ENCODE results near the gene INSM2.

Gene INSM2

GRCh38 chr14:35543006-35543405 lies 9.0 kb downstream of the INSM2 start:
- ATAC-seq, result no peak
- DNase-seq, result no peak

- ATAC-seq (no peak), DNase-seq (no peak)
Observed at GRCh38 chr14:35549551-35549950, 15.6 kb downstream of the INSM2 start.

- ATAC-seq (no peak), DNase-seq (no peak)
Observed at GRCh38 chr14:35551081-35551480, 17.1 kb downstream of the INSM2 start.

- no peak for DNase-seq
Observed at GRCh38 chr14:35553808-35554207, 19.8 kb downstream of the INSM2 start.

GRCh38 chr14:35556548-35556947 lies 22.6 kb downstream of the INSM2 start:
- DNase-seq (no peak), ATAC-seq (no peak)

More at GRCh38 chr14:35553808-35554207, 19.8 kb downstream of the INSM2 start:
- no peak for ATAC-seq

- no peak for ATAC-seq
- no peak for DNase-seq
Observed at GRCh38 chr14:35557221-35557747, 23.3 kb downstream of the INSM2 start.

DNA sequence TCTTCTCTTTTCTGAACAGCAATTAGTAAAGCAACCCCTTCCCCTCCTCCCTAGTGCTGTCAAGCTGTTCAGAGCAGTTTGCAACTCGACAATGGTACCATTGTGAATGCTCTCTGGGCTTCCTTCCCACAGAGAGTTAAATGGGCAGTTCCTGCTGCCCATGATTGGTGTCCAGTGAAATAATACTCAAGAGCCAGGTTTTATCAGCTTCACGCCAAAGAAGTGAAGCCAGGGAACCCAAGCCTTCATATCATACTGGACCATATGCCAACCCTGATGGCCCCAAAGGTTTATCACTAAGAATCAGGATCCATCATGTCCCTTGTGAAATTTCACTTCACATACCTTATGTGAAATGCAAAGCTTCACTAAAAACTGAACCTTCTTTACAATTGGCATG lies 24.7 kb downstream of the INSM2 start:
- no peak for ATAC-seq
- DNase-seq, result no peak

DNA sequence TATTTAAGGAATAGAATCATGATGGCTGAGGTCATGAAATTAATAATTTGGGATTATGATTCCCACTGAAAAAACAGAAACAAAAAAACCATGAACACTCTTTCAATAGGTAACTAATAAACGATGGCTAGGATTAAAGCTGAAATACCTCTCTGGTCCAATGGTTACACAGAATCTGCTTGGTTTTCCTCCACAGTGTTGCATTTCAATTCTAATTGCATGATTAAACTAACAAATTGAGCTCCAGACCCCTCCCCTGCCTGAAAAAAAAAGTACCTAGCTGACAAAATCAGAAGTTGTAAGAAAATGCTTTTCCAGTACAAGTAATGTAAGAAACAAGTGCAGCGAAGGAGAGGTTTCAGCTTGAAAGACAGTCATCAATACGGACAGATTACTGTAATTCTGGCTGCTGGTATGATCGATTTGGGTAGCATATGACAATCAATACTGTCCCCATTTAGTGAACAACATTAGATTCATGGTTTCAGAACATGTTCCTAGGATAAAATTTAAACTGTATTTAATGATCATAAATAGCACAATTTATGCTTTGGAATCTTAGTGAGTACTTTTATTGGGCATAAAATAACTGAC lies 32.0 kb downstream of the INSM2 start:
- ATAC-seq (no peak), DNase-seq (no peak)

DNA sequence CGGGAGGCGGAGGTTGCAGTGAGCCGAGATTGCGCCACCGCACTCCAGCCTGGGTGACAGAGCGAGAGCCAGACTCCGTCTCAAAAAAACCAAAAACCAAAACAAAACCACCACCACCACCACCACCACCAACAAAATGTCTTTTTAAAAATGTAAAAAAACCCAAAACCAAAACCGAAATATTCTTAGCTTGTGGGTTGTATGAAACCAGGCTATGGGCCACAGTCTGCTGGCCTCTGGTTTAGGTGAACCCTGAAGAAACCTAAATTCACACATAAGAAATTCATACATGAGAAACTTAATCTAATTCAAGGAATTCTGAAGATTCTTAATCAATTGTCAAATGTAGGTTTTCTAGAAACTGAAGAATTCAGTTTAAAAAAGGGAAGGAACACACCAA lies 37.6 kb downstream of the INSM2 start:
- ATAC-seq (no peak), DNase-seq (no peak)

GRCh38 chr14:35573911-35574310 lies 39.9 kb downstream of the INSM2 start:
- ATAC-seq, result no peak
- no peak for DNase-seq

- ATAC-seq, result no peak
- DNase-seq, result no peak
Observed at GRCh38 chr14:35576260-35576659, 42.3 kb downstream of the INSM2 start.

GRCh38 chr14:35576856-35577255 lies 42.9 kb downstream of the INSM2 start:
- ATAC-seq (no peak), DNase-seq (no peak)

DNA sequence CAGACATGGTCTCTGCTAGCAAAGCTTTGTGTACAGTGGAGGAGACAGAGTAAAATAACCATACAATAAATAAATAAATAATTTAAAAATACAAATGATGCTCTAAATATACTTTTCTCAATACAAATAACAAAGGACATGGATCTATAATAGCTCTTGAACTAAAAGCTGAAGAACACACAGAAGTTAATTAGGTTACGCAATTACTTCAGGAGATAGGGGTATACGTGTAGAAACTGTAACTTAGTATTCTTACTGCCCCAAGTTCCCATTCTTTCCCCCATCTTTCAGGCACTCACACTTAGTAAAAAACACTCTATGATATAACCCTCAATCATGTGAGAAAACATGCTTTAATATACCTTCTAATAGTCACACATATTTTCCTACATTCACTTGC lies 44.2 kb downstream of the INSM2 start:
- ATAC-seq, result no peak
- DNase-seq, result no peak

DNA sequence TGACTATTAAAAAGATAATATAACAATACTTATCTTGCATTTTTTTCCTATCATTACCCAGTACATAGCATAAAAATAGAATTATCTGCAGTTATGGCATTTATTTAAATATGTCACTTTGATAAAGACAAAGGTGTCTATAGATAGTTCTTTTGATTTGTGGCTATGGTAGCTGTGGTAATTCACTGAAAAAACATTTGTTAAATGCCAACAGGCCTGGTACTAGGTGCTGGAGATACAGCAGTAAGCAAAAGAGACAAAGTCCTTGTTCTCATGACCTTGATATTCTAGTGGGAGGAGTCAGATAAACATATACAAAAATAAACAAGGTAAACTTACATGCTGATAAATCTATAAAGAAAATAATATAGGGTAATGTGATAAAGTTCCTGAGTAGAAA lies 44.7 kb downstream of the INSM2 start:
- ATAC-seq (no peak), DNase-seq (no peak)
